Liver (tissue), 9 donors: ENCODE measurements around the gene DEDD. TPM values are rescaled to one million over a fixed set of nuclear protein-coding genes. Genes with fewer than 3 reads are reported as not detected.

Experiments
- DNase-seq: peaks from one replicate; pipeline ENCODE4 v3.0.0-alpha.2; 2017; ENCODE audit warnings: low spot score
- H3K27ac ChIP-seq, 2 donors: one replicate each; pipeline ENCODE4 v1.7.0; 2013; ENCODE audit warnings: inconsistent platforms in 2 of 2, low read length in 2 of 2, control low read depth in 1 of 2, low read depth in 1 of 2, mild to moderate bottlenecking in 1 of 2
- H3K27me3 ChIP-seq, 4 donors: one replicate each; pipeline versions ENCODE4 v1.6.1 to v1.7.0; 2013; ENCODE audit warnings: low read length in 3 of 4, inconsistent platforms in 1 of 4, mild to moderate bottlenecking in 1 of 4, moderate library complexity in 1 of 4; ENCODE audit not compliant: control insufficient read depth in 4 of 4, insufficient read depth in 4 of 4
- H3K36me3 ChIP-seq, 4 donors: one replicate each; pipeline versions ENCODE4 v1.6.1 to v1.7.0; 2013; ENCODE audit warnings: low read length in 3 of 4, mild to moderate bottlenecking in 3 of 4, low read depth in 1 of 4, moderate library complexity in 1 of 4; ENCODE audit not compliant: control insufficient read depth in 4 of 4, insufficient read depth in 3 of 4
- H3K4me1 ChIP-seq, 4 donors: one replicate each; pipeline versions ENCODE4 v1.6.1 to v1.7.0; 2013; ENCODE audit warnings: low read length in 3 of 4, mild to moderate bottlenecking in 3 of 4, moderate library complexity in 1 of 4; ENCODE audit not compliant: control insufficient read depth in 4 of 4, insufficient read depth in 4 of 4
- H3K4me3 ChIP-seq, 3 donors: one replicate each; pipeline versions ENCODE4 v1.6.1 to v1.7.0; 2013; ENCODE audit warnings: low read length in 3 of 3, control low read depth in 1 of 3, low read depth in 1 of 3, mild to moderate bottlenecking in 1 of 3
- H3K9ac ChIP-seq, 2 donors: one replicate each; pipeline ENCODE4 v1.7.0; 2013; ENCODE audit warnings: low read length in 2 of 2, mild to moderate bottlenecking in 2 of 2, moderate library complexity in 2 of 2, control low read depth in 1 of 2, low read depth in 1 of 2
- H3K9me3 ChIP-seq, 4 donors: one replicate each; pipeline versions ENCODE4 v1.6.1 to v1.7.0; 2013; ENCODE audit warnings: low read length in 3 of 4; ENCODE audit not compliant: control insufficient read depth in 4 of 4
- EGR1 ChIP-seq, 2 donors: IDR thresholded peaks; 2 replicates each; pipeline ENCODE4 v1.6.1; 2016 to 2018; ENCODE audit warnings: antibody characterized with exemption in 2 of 2, low read depth in 2 of 2
- FOXA2 ChIP-seq: IDR thresholded peaks from 2 replicates; pipeline ENCODE4 v1.6.1; 2016; ENCODE audit warnings: antibody characterized with exemption
- GABPA ChIP-seq, 2 donors: IDR thresholded peaks in 1 of 2; conservative IDR thresholded peaks in 1 of 2; 2 replicates each; pipeline ENCODE4 v1.6.1; 2016; ENCODE audit warnings: antibody characterized with exemption in 2 of 2, mild to moderate bottlenecking in 1 of 2, moderate library complexity in 1 of 2
- HNF4A ChIP-seq, 2 donors: conservative IDR thresholded peaks; 2 replicates each; pipeline ENCODE4 v1.6.1; 2016; ENCODE audit warnings: antibody characterized with exemption in 2 of 2, mild to moderate bottlenecking in 2 of 2
- HNF4G ChIP-seq: IDR thresholded peaks from 2 replicates; pipeline ENCODE4 v1.6.1; 2016; ENCODE audit warnings: antibody characterized with exemption
- JUND ChIP-seq, 2 donors: IDR thresholded peaks; 2 replicates each; pipeline ENCODE4 v1.6.1; 2016; ENCODE audit warnings: antibody characterized with exemption in 2 of 2
- NR2F2 ChIP-seq: IDR thresholded peaks from 2 replicates; pipeline ENCODE4 v1.6.1; 2016; ENCODE audit warnings: antibody characterized with exemption
- RXRA ChIP-seq, 2 donors: IDR thresholded peaks; 2 replicates each; pipeline ENCODE4 v1.6.1; 2017 to 2018; ENCODE audit warnings: antibody characterized with exemption in 2 of 2, mild to moderate bottlenecking in 1 of 2
- SP1 ChIP-seq: IDR thresholded peaks from 2 replicates; pipeline ENCODE4 v1.6.1; 2018; ENCODE audit warnings: antibody characterized with exemption, mild to moderate bottlenecking
- TAF1 ChIP-seq: conservative IDR thresholded peaks from 2 replicates; pipeline ENCODE4 v1.6.1; 2016; ENCODE audit warnings: antibody characterized with exemption, mild to moderate bottlenecking
- YY1 ChIP-seq: IDR thresholded peaks from 2 replicates; pipeline ENCODE4 v1.6.1; 2016; ENCODE audit warnings: antibody characterized with exemption, mild to moderate bottlenecking
- WGBS: extraction: QIAGEN DNeasy Blood & Tissue Kit; methylation state at CpG from one replicate; pipeline ENCODE4 v1.1.7; 2013; 5-methylcytosine and 5-hydroxymethylcytosine counted together
- polyA plus RNA-seq, 2 donors: library from polyadenylated mRNA; stranded (reverse) in 1 of 2; unstranded in 1 of 2; fragments of 200-250 nt in 1 of 2; fragments of >200 nt in 1 of 2; fragmentation: Nextera tagmentation in 1 of 2; extraction: Ambion mirVana in 1 of 2; gene quantifications; one replicate each; pipeline versions ENCODE4 v1.2.1 to v1.2.3, GENCODE V29; 2013 to 2015
- total RNA-seq, 2 donors: library from RNA; depleted of rRNA; stranded (reverse); fragments of >200 nt; gene quantifications; one replicate each; pipeline ENCODE4 v1.2.3, GENCODE V29; 2014
- TF ChIP-seq, protein P1 (sequence below): fragments of 150-350 bp; IDR thresholded peaks from 2 replicates; pipeline ENCODE4 v1.5.1; 2017; ENCODE audit warnings: improper control_type of control experiment, low read depth, low read length; ENCODE audit not compliant: missing input control
- TF ChIP-seq, protein P2 (sequence below): IDR thresholded peaks from 2 replicates; pipeline ENCODE4 v1.6.1; 2016; ENCODE audit warnings: antibody characterized with exemption
- donor health status: healthy.
- donor health status: healthy.
- donor health status: healthy.
- donor health status: healthy.
- donor health status: healthy.

Gene DEDD
- total and polyA plus RNA-seq, 4 donors: 13.8 to 17.7 (median 16.0) TPM

DNA sequence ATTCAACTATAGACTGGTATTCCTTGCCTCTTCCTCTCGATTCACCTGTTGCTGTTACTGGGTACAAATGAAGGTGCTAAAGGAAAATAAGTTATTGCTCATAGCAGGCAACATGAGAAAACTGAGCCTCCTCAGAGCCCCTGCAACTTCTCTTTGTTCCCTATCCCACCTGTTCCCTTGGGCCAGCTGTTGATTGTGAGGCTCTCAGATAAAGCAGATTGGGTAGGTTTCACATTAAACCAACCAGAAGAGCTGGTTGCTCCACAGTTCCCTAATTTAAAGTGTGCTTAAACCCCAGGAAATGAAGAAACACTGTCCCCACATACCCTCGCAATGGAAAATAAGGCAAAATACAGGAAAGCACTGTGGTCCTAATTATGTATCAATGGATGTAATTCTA, 4.8 kb downstream of the DEDD start:
- TF ChIP-seq, protein P1, sequence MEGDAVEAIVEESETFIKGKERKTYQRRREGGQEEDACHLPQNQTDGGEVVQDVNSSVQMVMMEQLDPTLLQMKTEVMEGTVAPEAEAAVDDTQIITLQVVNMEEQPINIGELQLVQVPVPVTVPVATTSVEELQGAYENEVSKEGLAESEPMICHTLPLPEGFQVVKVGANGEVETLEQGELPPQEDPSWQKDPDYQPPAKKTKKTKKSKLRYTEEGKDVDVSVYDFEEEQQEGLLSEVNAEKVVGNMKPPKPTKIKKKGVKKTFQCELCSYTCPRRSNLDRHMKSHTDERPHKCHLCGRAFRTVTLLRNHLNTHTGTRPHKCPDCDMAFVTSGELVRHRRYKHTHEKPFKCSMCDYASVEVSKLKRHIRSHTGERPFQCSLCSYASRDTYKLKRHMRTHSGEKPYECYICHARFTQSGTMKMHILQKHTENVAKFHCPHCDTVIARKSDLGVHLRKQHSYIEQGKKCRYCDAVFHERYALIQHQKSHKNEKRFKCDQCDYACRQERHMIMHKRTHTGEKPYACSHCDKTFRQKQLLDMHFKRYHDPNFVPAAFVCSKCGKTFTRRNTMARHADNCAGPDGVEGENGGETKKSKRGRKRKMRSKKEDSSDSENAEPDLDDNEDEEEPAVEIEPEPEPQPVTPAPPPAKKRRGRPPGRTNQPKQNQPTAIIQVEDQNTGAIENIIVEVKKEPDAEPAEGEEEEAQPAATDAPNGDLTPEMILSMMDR: no peak
- TF ChIP-seq EGR1 (IDR thresholded peaks at IDR 0.05; ENCODE audit: low read depth in 2 of 2) (no peak), HNF4G (no peak), YY1 (no peak), GABPA (IDR thresholded peaks at IDR 0.05 in 1 of 2, conservative IDR thresholded peaks at IDR 0.05 in 1 of 2) (no peak), TAF1 (no peak), HNF4A (conservative IDR thresholded peaks at IDR 0.05) (no peak), SP1 (no peak), RXRA (IDR thresholded peaks at IDR 0.05) (no peak)
- Histone ChIP-seq H3K36me3 (peaks cover 8 to 42% (median 28%) of the 10 kb centered on the region in 4 donors), H3K9me3 (no peaks in the 10 kb centered on the region), H3K4me3 (no peak overlapping the region), H3K4me1 (peaks cover 0 to 15% (median 7%) of the 10 kb centered on the region in 4 donors), H3K27me3 (no peaks in the 10 kb centered on the region), H3K27ac (no peak overlapping the region), H3K9ac (no peak overlapping the region)
- DNase-seq: no peak
- WGBS: 89% methylated on average over 2 of the region's 2 CpGs

DNA sequence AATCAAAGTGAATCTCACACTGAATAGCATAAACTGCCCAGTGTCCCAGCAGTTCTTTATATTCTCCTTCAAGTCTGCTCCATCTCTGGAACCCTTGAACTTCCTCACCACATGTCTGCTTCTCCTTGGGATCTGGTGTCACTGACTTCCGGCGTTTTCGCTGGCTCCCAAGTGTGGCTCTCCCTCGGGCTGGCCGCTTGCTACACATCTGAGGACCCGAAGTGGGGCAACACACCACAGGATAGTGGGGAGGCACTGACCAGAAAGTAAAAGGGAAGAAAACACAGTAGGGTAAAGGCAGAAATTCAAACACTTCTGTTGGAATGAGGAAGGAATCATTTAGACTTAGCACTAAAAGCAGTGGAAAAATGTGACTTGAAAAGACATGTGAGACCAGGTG, 9.5 kb downstream of the DEDD start:
- Histone ChIP-seq H3K36me3 (peaks cover 13 to 56% (median 40%) of the 10 kb centered on the region in 4 donors), H3K4me3 (no peak overlapping the region), H3K9me3 (no peaks in the 10 kb centered on the region), H3K27me3 (no peaks in the 10 kb centered on the region), H3K9ac (no peak overlapping the region), H3K27ac (no peak overlapping the region), H3K4me1 (peaks cover 0 to 20% (median 16%) of the 10 kb centered on the region in 4 donors)
- 87% methylated on average over 6 of the region's 6 CpGs for whole genome bisulfite sequencing
- TF ChIP-seq HNF4A (conservative IDR thresholded peaks at IDR 0.05) (no peak), SP1 (no peak), FOXA2 (no peak), RXRA (IDR thresholded peaks at IDR 0.05) (no peak), GABPA (IDR thresholded peaks at IDR 0.05 in 1 of 2, conservative IDR thresholded peaks at IDR 0.05 in 1 of 2) (no peak)
- no peak for DNase-seq

DNA sequence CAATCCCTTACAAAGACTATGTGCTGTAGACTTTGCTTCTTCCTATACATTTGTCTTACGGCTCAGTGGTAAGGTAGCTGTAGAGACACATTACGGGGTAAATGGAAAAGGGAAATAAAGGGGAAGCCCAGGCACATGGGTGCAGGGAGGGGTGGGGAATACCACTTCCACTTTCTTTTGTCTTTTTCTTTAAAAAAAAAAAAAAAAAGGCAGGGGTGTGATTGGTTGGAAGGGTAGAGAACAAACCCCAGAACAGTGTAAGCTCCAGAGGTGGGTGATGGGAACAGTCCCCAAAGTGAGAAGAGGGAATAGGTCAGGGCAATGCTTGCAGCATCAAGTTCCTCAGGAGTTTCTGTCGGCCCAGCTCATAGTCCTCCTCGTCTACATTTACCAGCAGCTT, 10.6 kb downstream of the DEDD start:
- peaks cover 1 to 27% (median 19%) of the 10 kb centered on the region in 4 donors for H3K4me1 ChIP-seq
- 79% methylated on average over 4 of the region's 4 CpGs for WGBS

More for the DNA sequence above, 10.6 kb downstream of the DEDD start:
- Histone ChIP-seq H3K4me3 (no peak overlapping the region), H3K27ac (no peak overlapping the region), H3K9ac (no peak overlapping the region), H3K27me3 (no peaks in the 10 kb centered on the region), H3K36me3 (peaks cover 13 to 53% (median 37%) of the 10 kb centered on the region in 4 donors), H3K9me3 (no peaks in the 10 kb centered on the region)
- no peak for DNase-seq
- no peak for TF ChIP-seq NR2F2
- TF ChIP-seq HNF4G: no peak
- TF ChIP-seq RXRA (IDR thresholded peaks at IDR 0.05): no peak
- TF ChIP-seq JUND (IDR thresholded peaks at IDR 0.05): no peak
- TF ChIP-seq, protein P2, sequence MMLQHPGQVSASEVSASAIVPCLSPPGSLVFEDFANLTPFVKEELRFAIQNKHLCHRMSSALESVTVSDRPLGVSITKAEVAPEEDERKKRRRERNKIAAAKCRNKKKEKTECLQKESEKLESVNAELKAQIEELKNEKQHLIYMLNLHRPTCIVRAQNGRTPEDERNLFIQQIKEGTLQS: no peak
- no peak for TF ChIP-seq FOXA2
